ENCODE data around the gene SLC22A9. TPM values are rescaled to one million over a fixed set of nuclear protein-coding genes. Genes with fewer than 3 reads are reported as not detected.

Gene SLC22A9
- total RNA-seq, 1 donor from 2014 or later: not detected

- no peak for TF ChIP-seq CTCF (IDR thresholded peaks at IDR 0.05; ENCODE audit: unreplicated experiment)
- no peaks in the 10 kb centered on the region for H3K27me3 Mint-ChIP-seq
- H3K4me1 Mint-ChIP-seq (ENCODE audit: low read depth): no peaks in the 10 kb centered on the region
- no peak overlapping the region for H3K4me3 Mint-ChIP-seq (ENCODE audit: low read depth)
- DNase-seq (ENCODE audit: low spot score, unreplicated experiment): no peak
- H3K9me3 Mint-ChIP-seq (ENCODE audit: low read depth): peaks cover 5% of the 10 kb centered on the region
- H3K36me3 Mint-ChIP-seq (ENCODE audit: insufficient read depth): no peaks in the 10 kb centered on the region
- no peak overlapping the region for H3K27ac Mint-ChIP-seq
Observed at GRCh38 chr11:63380130-63380529, 10.5 kb downstream of the SLC22A9 start.

GRCh38 chr11:63395697-63396096 lies 26.1 kb downstream of the SLC22A9 start:
- no peak overlapping the region for H3K27ac Mint-ChIP-seq
- no peaks in the 10 kb centered on the region for H3K36me3 Mint-ChIP-seq (ENCODE audit: insufficient read depth)
- no peak overlapping the region for H3K4me3 Mint-ChIP-seq (ENCODE audit: low read depth)
- H3K4me1 Mint-ChIP-seq (ENCODE audit: low read depth): no peaks in the 10 kb centered on the region
- no peak for TF ChIP-seq CTCF (IDR thresholded peaks at IDR 0.05; ENCODE audit: unreplicated experiment)
- H3K27me3 Mint-ChIP-seq: peaks cover 8% of the 10 kb centered on the region
- H3K9me3 Mint-ChIP-seq (ENCODE audit: low read depth): peaks cover 7% of the 10 kb centered on the region
- no peak for DNase-seq (ENCODE audit: low spot score, unreplicated experiment)

- Mint-ChIP-seq H3K4me1 (ENCODE audit: low read depth) (no peaks in the 10 kb centered on the region), H3K27me3 (no peaks in the 10 kb centered on the region), H3K27ac (no peak overlapping the region), H3K9me3 (ENCODE audit: low read depth) (peaks cover 5% of the 10 kb centered on the region), H3K36me3 (ENCODE audit: insufficient read depth) (no peaks in the 10 kb centered on the region), H3K4me3 (ENCODE audit: low read depth) (no peak overlapping the region)
- no peak for TF ChIP-seq CTCF (IDR thresholded peaks at IDR 0.05; ENCODE audit: unreplicated experiment)
- no peak for DNase-seq (ENCODE audit: low spot score, unreplicated experiment)
Observed at GRCh38 chr11:63404161-63404935, 34.8 kb downstream of the SLC22A9 start.

GRCh38 chr11:63405114-63405513 lies 35.5 kb downstream of the SLC22A9 start:
- H3K36me3 Mint-ChIP-seq (ENCODE audit: insufficient read depth): no peaks in the 10 kb centered on the region
- H3K4me1 Mint-ChIP-seq (ENCODE audit: low read depth): no peaks in the 10 kb centered on the region
- no peaks in the 10 kb centered on the region for H3K27me3 Mint-ChIP-seq
- TF ChIP-seq CTCF (IDR thresholded peaks at IDR 0.05; ENCODE audit: unreplicated experiment): no peak
- peaks cover 5% of the 10 kb centered on the region for H3K9me3 Mint-ChIP-seq (ENCODE audit: low read depth)
- no peak overlapping the region for H3K4me3 Mint-ChIP-seq (ENCODE audit: low read depth)
- H3K27ac Mint-ChIP-seq: no peak overlapping the region
- DNase-seq (ENCODE audit: low spot score, unreplicated experiment): no peak

GRCh38 chr11:63406458-63406857 lies 36.9 kb downstream of the SLC22A9 start:
- no peak for TF ChIP-seq CTCF (IDR thresholded peaks at IDR 0.05; ENCODE audit: unreplicated experiment)
- DNase-seq (ENCODE audit: low spot score, unreplicated experiment): no peak
- Mint-ChIP-seq H3K36me3 (ENCODE audit: insufficient read depth) (no peaks in the 10 kb centered on the region), H3K9me3 (ENCODE audit: low read depth) (peaks cover 5% of the 10 kb centered on the region), H3K4me3 (ENCODE audit: low read depth) (no peak overlapping the region), H3K27ac (no peak overlapping the region), H3K4me1 (ENCODE audit: low read depth) (no peaks in the 10 kb centered on the region), H3K27me3 (no peaks in the 10 kb centered on the region)

Measured in progenitor cell of endocrine pancreas (in vitro differentiated cells).